RWPE2 (cell line): Measurements from ENCODE around the gene PMFBP1.

ENCODE experiments used
- ATAC-seq: fragments of 200-7000 bp; cut with Tn5 transposase; 3 replicates; pipeline ENCODE4 v1.9.1; 2021; ENCODE audit warnings: low read depth
- DNase-seq: peaks from one replicate; pipeline ENCODE4 v3.0.0-alpha.2; 2020; ENCODE audit warnings: low spot score
- H3K27ac ChIP-seq: fragments of 450-650 bp; 2 replicates; pipeline ENCODE4 v1.5.1; 2017; ENCODE audit warnings: mild to moderate bottlenecking; ENCODE audit not compliant: poor library complexity, severe bottlenecking
- H3K27me3 ChIP-seq: fragments of 250-450 bp; sonication (Bioruptor Pico); 2 replicates; pipeline ENCODE4 v1.5.1; 2021; ENCODE audit warnings: mild to moderate bottlenecking, moderate library complexity; ENCODE audit not compliant: insufficient read depth, poor library complexity, severe bottlenecking
- H3K36me3 ChIP-seq: fragments of 250-450 bp; sonication (Bioruptor Pico); 2 replicates; pipeline ENCODE4 v1.5.1; 2020; ENCODE audit warnings: low read depth, mild to moderate bottlenecking, moderate library complexity
- H3K4me1 ChIP-seq: fragments of 250-450 bp; sonication (Bioruptor Pico); 2 replicates; pipeline ENCODE4 v1.5.1; 2021; ENCODE audit warnings: mild to moderate bottlenecking, moderate library complexity; ENCODE audit not compliant: insufficient read depth, poor library complexity, severe bottlenecking
- H3K4me3 ChIP-seq: fragments of 250-450 bp; sonication (Bioruptor Pico); 2 replicates; pipeline ENCODE4 v1.5.1; 2021; ENCODE audit warnings: mild to moderate bottlenecking, moderate library complexity; ENCODE audit not compliant: severe bottlenecking
- H3K9me3 ChIP-seq: fragments of 250-450 bp; sonication (Bioruptor Pico); 2 replicates; pipeline ENCODE4 v1.5.1; 2021; ENCODE audit warnings: mild to moderate bottlenecking, moderate library complexity; ENCODE audit not compliant: severe bottlenecking
- TF ChIP-seq, protein P1 (sequence below): fragments of 450-650 bp; IDR thresholded peaks from one replicate; pipeline ENCODE4 v1.5.1; 2017; ENCODE audit warnings: mild to moderate bottlenecking, moderate library complexity; ENCODE audit not compliant: poor library complexity, severe bottlenecking

Gene PMFBP1

DNA sequence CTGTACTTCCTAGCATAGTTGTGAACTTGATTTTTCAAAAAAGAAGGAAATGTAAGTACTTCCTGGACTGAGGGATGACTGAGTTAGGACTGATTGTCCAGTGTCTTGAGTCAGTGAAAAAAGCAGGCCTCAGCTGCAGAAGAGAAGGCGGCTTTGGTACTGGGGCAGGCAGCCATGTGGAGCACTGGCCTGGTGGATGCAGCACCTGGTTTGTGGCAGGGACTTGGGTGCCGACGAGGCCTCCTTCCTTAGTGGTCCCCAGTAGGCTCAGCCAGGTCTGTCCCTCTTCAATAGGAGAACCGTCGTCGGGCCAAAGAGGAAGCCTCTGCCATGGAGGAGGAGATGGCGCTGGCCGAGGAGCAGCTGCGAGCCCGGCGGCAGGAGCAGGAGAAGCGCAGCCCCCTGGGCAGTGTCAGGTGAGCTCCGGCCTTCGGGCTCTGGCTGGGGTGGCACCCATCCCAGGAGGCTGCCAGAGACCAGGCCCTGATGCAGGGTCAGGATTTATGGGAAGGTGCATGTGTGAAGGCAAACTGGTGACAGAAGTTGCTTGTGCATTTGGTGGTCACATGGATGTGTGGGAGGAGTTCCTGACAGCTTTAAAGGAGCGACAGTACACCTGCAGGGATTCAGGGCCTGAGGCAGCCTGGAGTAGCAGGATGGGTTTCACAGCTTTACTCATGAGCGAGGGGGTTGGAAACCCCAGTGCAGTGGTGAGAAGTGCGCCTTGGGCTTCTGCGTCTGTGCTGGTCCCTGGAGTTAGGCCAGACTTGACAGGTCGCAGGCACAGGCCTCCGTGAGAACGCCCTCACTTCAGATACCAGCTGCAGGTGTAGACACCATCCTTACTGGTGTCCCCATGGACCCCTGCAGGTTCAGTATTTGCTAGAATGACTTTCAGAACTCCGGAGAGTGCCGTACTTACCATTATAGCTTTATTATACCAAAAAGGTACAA, 61.0 kb downstream of the PMFBP1 start:
- no peaks in the 10 kb centered on the region for H3K4me1 ChIP-seq
- DNase-seq (no peak), ATAC-seq (no peak)
- no peaks in the 10 kb centered on the region for H3K9me3 ChIP-seq
- H3K27me3 ChIP-seq: no peaks in the 10 kb centered on the region
- TF ChIP-seq, protein P1, sequence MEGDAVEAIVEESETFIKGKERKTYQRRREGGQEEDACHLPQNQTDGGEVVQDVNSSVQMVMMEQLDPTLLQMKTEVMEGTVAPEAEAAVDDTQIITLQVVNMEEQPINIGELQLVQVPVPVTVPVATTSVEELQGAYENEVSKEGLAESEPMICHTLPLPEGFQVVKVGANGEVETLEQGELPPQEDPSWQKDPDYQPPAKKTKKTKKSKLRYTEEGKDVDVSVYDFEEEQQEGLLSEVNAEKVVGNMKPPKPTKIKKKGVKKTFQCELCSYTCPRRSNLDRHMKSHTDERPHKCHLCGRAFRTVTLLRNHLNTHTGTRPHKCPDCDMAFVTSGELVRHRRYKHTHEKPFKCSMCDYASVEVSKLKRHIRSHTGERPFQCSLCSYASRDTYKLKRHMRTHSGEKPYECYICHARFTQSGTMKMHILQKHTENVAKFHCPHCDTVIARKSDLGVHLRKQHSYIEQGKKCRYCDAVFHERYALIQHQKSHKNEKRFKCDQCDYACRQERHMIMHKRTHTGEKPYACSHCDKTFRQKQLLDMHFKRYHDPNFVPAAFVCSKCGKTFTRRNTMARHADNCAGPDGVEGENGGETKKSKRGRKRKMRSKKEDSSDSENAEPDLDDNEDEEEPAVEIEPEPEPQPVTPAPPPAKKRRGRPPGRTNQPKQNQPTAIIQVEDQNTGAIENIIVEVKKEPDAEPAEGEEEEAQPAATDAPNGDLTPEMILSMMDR: no peak
- H3K36me3 ChIP-seq: peaks cover 65% of the 10 kb centered on the region
- H3K4me3 ChIP-seq: no peak overlapping the region
- no peak overlapping the region for H3K27ac ChIP-seq

DNA sequence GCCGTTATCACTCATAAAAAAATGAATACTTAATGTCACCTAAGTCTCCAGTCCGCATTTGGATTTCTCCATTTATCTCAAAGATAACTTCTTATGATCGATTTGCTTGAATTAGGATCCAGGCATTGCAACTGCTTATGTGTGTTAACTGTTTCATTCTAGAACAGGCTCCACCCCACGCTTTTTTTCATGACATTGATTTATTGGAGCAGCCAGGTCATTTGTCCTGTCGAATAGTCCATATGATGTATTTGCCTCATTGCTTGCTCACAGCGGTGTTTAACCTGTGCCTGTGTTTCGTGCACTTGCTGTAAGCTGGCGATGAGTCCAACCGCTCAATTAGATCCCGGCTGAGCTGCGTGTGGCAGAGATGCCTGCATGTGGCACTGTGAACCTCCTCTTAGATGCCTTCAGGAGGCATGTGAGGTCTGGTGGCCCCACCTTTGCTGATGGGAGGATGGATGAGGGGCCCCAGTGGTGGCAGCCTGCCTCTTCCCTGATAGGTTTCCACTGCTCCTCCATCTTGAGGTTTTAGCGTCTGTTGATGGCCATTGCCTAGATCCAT, 61.9 kb downstream of the PMFBP1 start:
- DNase-seq (no peak), ATAC-seq (no peak)
- H3K27me3 ChIP-seq: no peaks in the 10 kb centered on the region
- H3K4me1 ChIP-seq: no peaks in the 10 kb centered on the region
- TF ChIP-seq, protein P1: no peak
- no peaks in the 10 kb centered on the region for H3K9me3 ChIP-seq
- H3K36me3 ChIP-seq: peaks cover 74% of the 10 kb centered on the region
- H3K4me3 ChIP-seq: no peak overlapping the region
- no peak overlapping the region for H3K27ac ChIP-seq

DNA sequence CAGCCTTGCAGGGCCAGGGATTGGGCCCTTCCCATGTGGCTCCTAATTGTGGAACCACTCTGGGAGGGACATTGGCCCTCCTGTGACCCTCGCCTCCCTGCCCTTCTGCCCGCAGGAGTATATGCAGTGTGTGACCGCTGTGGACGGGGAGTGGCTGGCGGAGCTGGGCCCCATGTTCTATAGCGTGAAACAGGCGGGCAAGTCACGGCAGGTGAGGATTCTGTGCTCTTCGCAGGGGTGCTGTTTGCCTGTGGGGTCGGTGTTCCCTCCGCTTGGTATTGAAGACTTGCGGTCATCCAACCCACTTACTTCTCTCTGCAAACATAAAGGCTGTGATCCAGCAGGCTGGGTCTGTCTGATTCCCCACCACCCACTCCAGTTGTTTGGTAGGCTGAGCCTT, 62.7 kb downstream of the PMFBP1 start:
- TF ChIP-seq, protein P1: no peak
- ATAC-seq: no peak
- H3K36me3 ChIP-seq: peaks cover 82% of the 10 kb centered on the region

DNA sequence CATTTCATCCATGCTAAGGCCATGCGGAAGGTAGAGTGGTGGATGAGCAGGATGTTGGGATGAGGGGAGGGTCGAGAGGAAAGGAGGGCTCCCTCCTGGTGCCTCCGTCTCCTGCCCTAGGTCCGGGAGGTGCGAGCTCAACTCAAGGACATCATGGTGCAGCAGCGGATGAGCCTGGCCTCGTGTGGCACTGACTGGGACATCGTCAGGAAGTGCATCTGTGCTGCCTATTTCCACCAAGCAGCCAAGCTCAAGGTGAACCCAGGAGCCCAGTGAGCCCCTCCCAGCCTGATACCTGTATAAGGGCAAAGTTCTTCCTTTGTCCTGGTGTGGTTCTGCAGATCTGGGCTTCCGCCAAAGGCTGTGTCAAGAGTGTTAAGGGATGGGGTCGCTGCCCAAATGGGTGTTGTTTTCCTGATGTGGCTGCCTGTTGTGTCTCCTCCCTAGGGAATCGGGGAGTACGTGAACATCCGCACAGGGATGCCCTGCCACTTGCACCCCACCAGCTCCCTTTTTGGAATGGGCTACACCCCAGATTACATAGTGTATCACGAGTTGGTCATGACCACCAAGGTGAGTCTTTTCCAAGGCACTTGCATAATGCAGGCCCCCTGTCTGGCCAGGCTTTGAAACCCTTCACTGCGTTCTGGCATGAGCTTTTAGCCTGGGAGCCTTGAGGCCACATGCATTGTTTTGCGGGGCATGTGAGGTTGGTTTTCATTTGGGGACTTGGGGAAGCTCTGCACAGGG, 63.4 kb downstream of the PMFBP1 start:
- no peak overlapping the region for H3K4me3 ChIP-seq
- H3K27ac ChIP-seq: no peak overlapping the region
- peaks cover 89% of the 10 kb centered on the region for H3K36me3 ChIP-seq
- H3K4me1 ChIP-seq: no peaks in the 10 kb centered on the region
- no peaks in the 10 kb centered on the region for H3K27me3 ChIP-seq
- TF ChIP-seq, protein P1: no peak
- H3K9me3 ChIP-seq: no peaks in the 10 kb centered on the region
- DNase-seq (no peak), ATAC-seq (no peak)

More for the DNA sequence above, 62.7 kb downstream of the PMFBP1 start:
- H3K27ac ChIP-seq: no peak overlapping the region
- no peak for DNase-seq
- H3K4me1 ChIP-seq: no peaks in the 10 kb centered on the region
- no peak overlapping the region for H3K4me3 ChIP-seq
- no peaks in the 10 kb centered on the region for H3K9me3 ChIP-seq
- H3K27me3 ChIP-seq: no peaks in the 10 kb centered on the region
